Measurements from ENCODE around the gene EPHA3. TPM values are rescaled to one million over a fixed set of nuclear protein-coding genes. Genes with fewer than 3 reads are reported as not detected.

The EPHA3 gene
- total RNA-seq, 1 experiment from 2014 or later, result not detected

GRCh38 chr3:89145995-89146394 is 38.6 kb downstream of the EPHA3 start:
- DNase-seq (ENCODE audit: low read depth), result peak; percentile 50

DNA sequence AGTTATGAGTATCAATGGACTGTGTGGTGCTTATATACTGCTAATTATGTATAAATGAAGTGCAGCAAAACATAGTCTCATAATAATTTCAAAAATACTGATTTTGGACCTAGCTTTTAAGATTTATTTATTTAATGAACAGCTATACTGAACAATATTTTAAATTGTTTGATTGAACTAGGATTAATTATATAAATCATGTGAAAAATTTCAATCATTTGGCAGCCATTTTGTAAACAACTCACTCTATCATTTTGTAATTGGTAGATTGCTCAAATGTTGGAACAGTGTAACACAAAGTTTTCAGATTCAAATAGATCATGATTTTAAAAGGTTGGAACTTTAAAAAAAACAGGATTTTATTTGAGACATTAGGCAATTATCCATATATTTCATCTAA is 47.0 kb downstream of the EPHA3 start:
- no peak for DNase-seq (ENCODE audit: low read depth)

DNA sequence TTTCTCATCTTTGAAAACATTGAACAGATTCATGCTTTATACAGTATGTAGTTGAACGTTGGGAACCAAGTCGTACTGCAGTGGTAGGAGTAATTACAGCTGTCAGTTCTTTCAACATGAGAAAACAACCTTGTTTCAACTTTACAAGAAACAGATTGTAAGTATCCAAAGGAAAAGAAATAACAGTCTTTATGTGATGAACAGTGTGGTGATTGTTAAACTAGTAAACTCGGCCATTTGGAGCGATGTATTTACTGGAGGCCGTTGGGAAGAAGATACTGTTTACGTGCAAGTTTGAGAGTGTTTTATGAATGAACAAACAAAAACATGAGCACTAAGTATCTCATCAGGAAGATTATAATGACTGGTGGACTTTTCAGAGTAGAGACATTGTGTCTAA is 48.4 kb downstream of the EPHA3 start:
- no peak for DNase-seq (ENCODE audit: low read depth)

DNA sequence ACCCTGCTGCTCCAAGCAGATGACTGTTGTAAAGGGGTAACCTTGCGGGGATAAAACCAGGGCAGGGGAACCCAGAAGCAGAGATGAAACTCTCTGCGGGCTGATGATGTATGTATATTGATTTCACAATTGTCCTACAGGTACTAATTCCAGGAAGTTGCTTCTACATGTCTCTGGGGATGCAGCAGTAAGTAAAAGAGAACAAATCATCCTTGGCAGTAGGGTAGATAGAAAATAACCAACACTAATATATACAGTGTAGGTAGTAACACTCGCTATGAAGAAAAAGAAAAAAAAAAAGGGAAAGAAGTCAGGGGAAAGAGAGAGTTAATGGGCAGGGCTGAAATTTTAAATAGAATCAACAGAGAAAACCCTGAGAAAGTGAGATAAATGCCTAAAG is 50.2 kb downstream of the EPHA3 start:
- DNase-seq (ENCODE audit: low read depth), result no peak

GRCh38 chr3:89159605-89160004 is 52.2 kb downstream of the EPHA3 start:
- no peak for DNase-seq (ENCODE audit: low read depth)

- no peak for DNase-seq (ENCODE audit: low read depth)
These were observed 57.4 kb downstream of the EPHA3 start for GRCh38 chr3:89164774-89165173.

DNA sequence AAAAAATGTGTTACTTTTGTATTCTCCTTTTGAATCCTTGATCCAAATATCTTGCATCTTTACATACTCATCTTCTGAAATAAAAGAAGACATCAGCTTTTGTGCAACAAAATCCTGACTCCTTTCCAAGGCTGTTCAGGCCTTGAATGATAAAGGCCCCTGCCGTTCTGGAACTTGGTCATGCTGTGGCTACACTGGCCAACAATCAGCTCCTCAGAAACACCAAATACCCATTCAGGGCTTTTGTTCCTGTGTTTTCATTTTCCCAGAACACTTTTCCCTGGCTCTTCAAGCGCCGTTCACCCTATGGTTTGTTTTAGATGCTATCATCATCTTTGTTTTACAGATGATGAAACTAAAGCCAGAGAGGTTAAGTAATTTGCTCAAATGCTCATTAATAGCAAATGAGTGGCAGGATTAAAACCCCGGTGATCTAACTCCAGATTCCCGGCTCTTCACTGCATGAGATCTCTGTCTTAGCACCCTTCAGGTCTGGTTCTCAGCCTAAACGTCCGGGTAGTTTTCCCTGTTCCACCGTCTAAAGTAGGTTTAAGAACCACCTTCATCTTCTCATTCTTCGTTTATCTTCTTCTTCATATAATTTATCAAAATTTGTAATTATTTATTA is 58.3 kb downstream of the EPHA3 start:
- no peak for DNase-seq (ENCODE audit: low read depth)

- DNase-seq (ENCODE audit: low read depth), result no peak
These were observed 64.5 kb downstream of the EPHA3 start for GRCh38 chr3:89171687-89172545.

DNA sequence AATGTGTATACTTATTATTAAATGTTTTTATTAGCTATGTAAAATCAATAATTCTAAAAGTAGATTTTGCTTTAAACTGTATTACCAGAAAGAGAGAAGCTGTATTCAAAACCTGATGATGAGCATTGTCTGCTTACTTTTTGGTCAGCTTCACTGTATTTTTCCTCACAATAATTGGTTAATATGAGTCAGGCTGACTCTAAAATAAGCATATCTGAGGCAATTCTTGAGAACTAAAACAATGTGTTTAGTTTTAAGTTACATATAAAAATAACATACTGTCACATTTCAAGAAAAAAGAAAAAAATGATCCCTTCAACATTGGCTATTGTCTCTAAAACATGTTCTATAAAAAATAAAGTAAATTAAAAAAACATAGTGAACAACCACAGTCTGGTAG is 66.1 kb downstream of the EPHA3 start:
- no peak for DNase-seq (ENCODE audit: low read depth)

DNA sequence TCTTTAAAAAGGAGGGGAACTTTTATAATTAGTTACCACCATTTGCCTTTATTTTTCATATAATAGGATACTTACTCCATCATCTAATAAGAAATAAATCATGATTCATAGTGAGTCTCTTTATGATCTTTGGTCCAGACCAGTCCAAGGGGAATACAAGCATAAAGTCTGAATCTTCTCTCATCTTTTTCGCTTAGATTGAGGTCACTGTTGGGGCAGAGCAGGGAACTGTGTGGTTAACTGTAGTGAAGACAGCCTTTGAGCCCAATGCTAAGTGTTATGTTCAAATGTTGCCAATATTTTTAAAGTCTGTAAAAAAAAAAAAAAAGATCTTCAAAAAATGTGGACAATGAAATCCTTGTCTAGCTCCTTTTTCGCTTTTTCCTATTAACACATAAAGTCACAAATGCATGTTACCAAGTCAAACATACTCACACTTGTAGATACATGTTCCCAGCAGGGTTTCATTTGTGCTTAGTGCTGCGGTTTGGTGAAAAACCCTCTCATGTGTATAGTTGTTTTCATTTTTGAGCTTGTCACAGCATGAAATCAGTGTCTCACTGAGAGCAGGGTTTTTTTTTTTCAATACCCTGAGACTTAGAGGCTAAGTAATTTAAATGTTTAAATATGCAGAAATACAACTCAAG is 72.1 kb downstream of the EPHA3 start:
- DNase-seq (ENCODE audit: low read depth), result peak; percentile 1

DNA sequence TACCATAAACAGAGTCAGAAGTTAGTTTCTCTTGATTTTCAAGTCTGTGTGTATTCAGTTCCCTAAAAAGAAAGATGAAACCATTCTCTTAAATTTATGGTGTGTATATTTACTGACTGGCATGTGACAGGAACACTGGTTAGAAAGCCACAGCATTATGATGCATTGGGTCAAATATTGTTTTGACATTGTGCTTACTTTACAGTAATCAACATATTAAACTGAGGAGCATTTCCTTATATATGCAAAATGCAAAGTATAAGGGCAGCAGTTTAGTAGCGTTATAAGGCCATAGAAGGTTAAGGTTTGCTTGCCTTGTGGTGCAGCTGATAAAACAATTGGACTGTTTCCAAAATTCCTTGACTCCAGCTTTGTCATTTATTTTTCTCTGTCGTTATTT is 72.9 kb downstream of the EPHA3 start:
- DNase-seq (ENCODE audit: low read depth), result no peak

DNA sequence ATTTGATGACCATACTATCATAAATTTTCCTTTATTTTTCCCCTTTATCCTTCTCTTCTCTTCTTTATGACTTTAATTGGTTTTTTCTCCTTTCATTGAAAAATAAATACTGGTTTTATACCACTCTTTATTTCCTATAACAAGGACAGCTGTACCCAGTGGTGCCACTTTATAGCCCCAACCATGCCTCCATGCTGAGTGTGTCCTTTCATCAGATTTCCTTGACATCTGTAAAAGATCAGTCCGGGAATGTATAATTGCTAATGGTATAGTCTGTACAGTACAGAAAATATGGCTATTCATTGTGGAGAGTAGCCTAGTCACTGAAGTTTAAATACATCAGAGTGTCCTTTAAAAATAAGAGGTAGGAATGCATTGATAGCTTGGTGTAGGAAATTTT is 74.6 kb downstream of the EPHA3 start:
- no peak for DNase-seq (ENCODE audit: low read depth)

DNA sequence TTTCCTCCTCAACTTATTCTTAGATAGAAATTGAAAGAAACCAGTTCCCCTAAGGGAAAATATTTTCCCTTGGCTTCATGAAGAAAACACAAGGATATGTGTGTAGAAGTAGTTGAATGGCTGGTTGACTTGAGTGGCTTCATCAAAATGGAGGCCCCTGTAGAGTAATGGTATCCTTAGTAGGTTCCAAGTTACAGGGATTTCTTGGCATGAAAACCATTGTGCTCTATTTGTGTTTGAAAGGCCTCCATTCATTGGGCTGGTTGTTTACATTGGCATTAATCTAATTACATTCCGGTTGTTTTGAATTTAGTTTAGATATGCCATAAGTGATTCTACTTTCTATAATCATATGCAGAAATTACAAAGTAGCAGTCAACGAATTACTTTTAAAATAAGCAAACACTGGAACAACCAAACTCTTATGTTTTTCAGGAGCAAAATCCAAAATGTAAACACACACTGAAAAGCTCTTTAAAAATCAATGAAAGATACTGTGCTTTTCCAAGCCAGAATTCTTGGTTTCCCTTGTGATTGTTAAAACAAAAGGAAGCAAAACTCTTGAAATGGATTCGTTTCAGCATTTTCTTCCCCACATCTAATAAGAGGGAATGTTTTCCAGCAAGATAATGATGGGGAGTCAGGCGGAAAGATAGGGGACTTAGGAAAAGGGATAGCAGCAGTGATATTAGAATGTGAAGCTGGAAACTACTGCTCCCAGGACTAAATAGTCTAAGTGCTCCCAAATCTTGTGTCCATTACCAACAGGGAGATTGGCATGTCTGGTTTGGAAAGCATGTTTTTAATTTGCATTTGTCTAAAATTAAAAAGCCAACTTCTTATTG is 77.0 kb downstream of the EPHA3 start:
- DNase-seq (ENCODE audit: low read depth), result no peak

GRCh38 chr3:89186456-89186855 is 79.0 kb downstream of the EPHA3 start:
- no peak for DNase-seq (ENCODE audit: low read depth)

GRCh38 chr3:89198591-89198990 is 91.2 kb downstream of the EPHA3 start:
- DNase-seq (ENCODE audit: low read depth), result no peak

- DNase-seq (ENCODE audit: low read depth), result no peak
These were observed 105.2 kb downstream of the EPHA3 start for GRCh38 chr3:89212619-89213018.

- DNase-seq (ENCODE audit: low read depth), result no peak
These were observed 108.8 kb downstream of the EPHA3 start for GRCh38 chr3:89216016-89216739.

DNA sequence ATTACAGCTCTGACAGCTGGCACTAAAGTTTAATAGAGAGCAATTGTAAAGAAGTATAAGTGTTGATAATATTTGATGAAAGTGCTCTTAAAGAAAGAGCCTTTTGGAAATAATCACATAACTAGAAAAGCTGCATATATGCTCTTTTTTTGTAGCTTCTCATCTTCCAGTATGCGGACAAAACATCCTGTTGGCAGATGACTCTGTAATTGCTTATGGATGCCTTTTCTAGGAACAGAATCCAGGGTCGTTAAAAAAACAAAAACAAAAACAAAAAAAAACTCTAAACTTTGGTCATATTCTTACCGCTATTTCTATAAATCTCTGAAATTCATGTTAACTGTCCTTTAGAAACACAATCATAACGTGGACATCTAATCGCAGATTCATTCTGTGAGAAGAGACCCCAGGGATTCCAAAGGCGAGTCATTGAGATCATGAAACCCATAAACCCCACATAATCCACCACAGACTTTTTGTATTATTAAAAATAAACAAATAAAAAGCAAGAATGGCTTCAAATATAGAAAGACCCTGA is 109.8 kb downstream of the EPHA3 start:
- DNase-seq (ENCODE audit: low read depth), result no peak

- DNase-seq (ENCODE audit: low read depth), result no peak
These were observed 114.5 kb downstream of the EPHA3 start for GRCh38 chr3:89221924-89222323.

DNA sequence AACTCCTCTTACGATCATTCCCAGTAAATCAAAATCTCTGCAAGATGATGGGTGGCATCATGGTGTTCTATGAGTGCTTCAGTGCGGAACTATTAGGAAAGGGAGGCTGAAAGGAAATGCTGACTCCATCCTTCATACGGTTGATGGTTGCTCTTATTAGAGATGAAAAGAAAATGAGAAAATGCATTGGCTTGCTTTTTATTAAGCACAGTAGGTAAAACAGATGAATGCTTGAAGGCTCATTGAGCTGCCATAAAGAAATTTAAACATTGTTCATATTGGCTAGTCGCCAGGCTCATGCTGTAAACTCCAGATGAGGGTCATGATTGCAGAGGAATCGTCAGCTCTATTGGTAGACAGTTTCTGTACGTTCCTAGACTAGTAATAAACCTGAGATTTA is 115.8 kb downstream of the EPHA3 start:
- DNase-seq (ENCODE audit: low read depth), result no peak

DNA sequence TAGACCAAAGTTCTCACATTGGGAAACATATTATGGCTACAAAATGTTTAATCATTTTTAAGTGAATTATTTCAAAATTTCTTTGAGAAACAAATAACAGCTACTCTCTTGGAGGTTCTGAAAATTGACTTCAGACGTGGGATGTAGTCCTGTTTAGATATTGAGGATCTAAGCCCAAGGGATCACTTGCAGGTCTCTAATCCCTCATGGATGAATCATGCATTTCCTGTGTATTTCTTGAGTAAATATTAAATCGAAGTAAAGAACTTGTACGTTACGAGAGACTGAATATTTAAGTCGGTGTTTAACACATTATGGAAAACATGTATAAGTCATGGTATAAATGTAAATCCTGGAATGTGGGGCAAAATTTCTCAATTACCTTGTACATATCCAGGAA is 119.8 kb downstream of the EPHA3 start:
- DNase-seq (ENCODE audit: low read depth), result no peak
